ENCODE measurements around the gene DYNC2H1. TPM values are rescaled to one million over a fixed set of nuclear protein-coding genes. Genes with fewer than 3 reads are reported as not detected.
"Not testable (repeated sequence)": the region's sequence is repeated elsewhere in the genome, so short reads cannot be mapped to it uniquely, and the experiment has no call there.

DYNC2H1 gene
- total RNA-seq, 4 donors from 2014 or later, result 37.8 to 43.1 (median 38.8) TPM

GRCh38 chr11:103125462-103125861 is 16.2 kb downstream of the DYNC2H1 start:
- DNase-seq (ENCODE audit: low spot score in 2 of 2), result no peak
- Histone ChIP-seq H3K9me3 (no peaks in the 10 kb centered on the region), H3K36me3 (peaks cover 0 to 90% (median 0%) of the 10 kb centered on the region in 3 donors)

GRCh38 chr11:103141986-103142385 is 32.8 kb downstream of the DYNC2H1 start:
- H3K27ac ChIP-seq; H3K4me1 ChIP-seq; H3K4me3 ChIP-seq; H3K27me3 ChIP-seq; DNase-seq (ENCODE audit: low spot score in 2 of 2); H3K9me3 ChIP-seq: not testable (repeated sequence)
- 98 to 100% methylated on average over 13 of the region's 13 CpGs for WGBS, 2 donors
- H3K36me3 ChIP-seq, result peaks cover 0 to 52% (median 0%) of the 10 kb centered on the region in 3 donors

More at GRCh38 chr11:103125462-103125861, 16.2 kb downstream of the DYNC2H1 start:
- TF ChIP-seq EP300 (IDR thresholded peaks at IDR 0.05) (no peak), CTCF (IDR thresholded peaks at IDR 0.05) (no peak), POLR2A (IDR thresholded peaks at IDR 0.05) (no peak)
- no peaks in the 10 kb centered on the region for H3K4me1 ChIP-seq
- H3K27me3 ChIP-seq, result no peaks in the 10 kb centered on the region
- no peak overlapping the region for H3K4me3 ChIP-seq
- no peak overlapping the region for H3K27ac ChIP-seq

GRCh38 chr11:103147627-103148026 is 38.4 kb downstream of the DYNC2H1 start:
- H3K27ac ChIP-seq, result no peak overlapping the region
- H3K27me3 ChIP-seq, result no peaks in the 10 kb centered on the region
- H3K36me3 ChIP-seq, result peaks cover 0 to 66% (median 0%) of the 10 kb centered on the region in 3 donors
- DNase-seq (ENCODE audit: low spot score in 2 of 2), result no peak
- no peaks in the 10 kb centered on the region for H3K9me3 ChIP-seq
- TF ChIP-seq POLR2A (IDR thresholded peaks at IDR 0.05), result no peak
- no peak for TF ChIP-seq EP300 (IDR thresholded peaks at IDR 0.05)
- TF ChIP-seq CTCF (IDR thresholded peaks at IDR 0.05), result no peak
- H3K4me3 ChIP-seq, result no peak overlapping the region
- H3K4me1 ChIP-seq, result no peaks in the 10 kb centered on the region

GRCh38 chr11:103157542-103157941 is 48.3 kb downstream of the DYNC2H1 start:
- H3K27ac ChIP-seq, result no peak overlapping the region
- H3K36me3 ChIP-seq, result peaks cover 0 to 85% (median 0%) of the 10 kb centered on the region in 3 donors
- no peak for DNase-seq (ENCODE audit: low spot score in 2 of 2)
- no peaks in the 10 kb centered on the region for H3K9me3 ChIP-seq
- H3K4me3 ChIP-seq, result no peak overlapping the region
- 93 to 95% methylated on average over 3 of the region's 3 CpGs for WGBS, 2 donors
- TF ChIP-seq EP300 (IDR thresholded peaks at IDR 0.05), result no peak
- TF ChIP-seq POLR2A (IDR thresholded peaks at IDR 0.05), result no peak
- TF ChIP-seq CTCF (IDR thresholded peaks at IDR 0.05), result no peak
- H3K4me1 ChIP-seq, result no peaks in the 10 kb centered on the region
- H3K27me3 ChIP-seq, result no peaks in the 10 kb centered on the region

- H3K27ac ChIP-seq, result no peak overlapping the region
- DNase-seq (ENCODE audit: low spot score in 2 of 2), result no peak
- no peaks in the 10 kb centered on the region for H3K9me3 ChIP-seq
- no peak overlapping the region for H3K4me3 ChIP-seq
- H3K27me3 ChIP-seq, result no peaks in the 10 kb centered on the region
- H3K4me1 ChIP-seq, result no peaks in the 10 kb centered on the region
- peaks cover 0 to 86% (median 0%) of the 10 kb centered on the region in 3 donors for H3K36me3 ChIP-seq
- TF ChIP-seq EP300 (IDR thresholded peaks at IDR 0.05) (no peak), CTCF (IDR thresholded peaks at IDR 0.05) (no peak), POLR2A (IDR thresholded peaks at IDR 0.05) (no peak)
- WGBS, 2 donors, result 95 to 96% methylated on average over 2 of the region's 2 CpGs
Measured at GRCh38 chr11:103164093-103164796, 55.0 kb downstream of the DYNC2H1 start.
